ENCODE results near the gene POLE.

Gene POLE

DNA sequence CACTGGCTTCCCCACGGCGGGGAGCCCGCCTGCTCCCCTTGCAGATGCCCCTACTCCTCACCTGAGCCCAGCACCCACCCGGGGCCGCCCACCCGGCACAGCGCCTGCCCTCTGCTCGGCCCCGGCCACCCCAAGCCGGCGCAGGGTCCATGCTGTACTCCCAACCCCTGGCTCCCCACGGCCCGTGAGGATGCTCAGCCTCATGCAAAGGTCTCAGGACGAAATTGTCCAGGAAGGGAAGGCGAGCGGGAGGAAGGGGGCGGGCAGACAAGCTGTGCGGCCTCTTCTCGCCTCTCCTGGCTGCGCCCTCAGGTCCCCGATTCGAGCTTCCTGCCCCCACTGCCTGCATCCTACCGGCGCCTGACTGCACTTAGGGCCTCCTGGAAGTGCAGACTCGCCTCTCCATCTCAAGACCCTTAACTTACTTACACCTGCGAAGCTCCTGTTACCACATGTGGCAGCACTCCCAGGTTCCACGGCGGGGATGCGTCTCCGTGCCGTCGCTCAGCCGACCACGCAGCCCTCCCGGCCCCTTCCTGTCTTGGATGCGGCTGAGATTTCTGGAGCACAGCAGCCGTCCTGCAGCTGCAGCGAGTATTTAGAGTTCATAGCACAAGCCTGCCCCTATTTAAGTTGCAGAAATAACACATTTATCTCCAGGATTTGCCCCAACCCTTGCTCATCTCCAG is 94.7 kb downstream of the POLE start:
- Histone ChIP-seq H3K4me3 (ENCODE audit: low read depth in 1 of 2, low read length in 2 of 2) (no peak overlapping the region), H3K36me3 (ENCODE audit: insufficient read depth, low read length) (no peaks in the 10 kb centered on the region), H3K4me1 (ENCODE audit: insufficient read depth, low read length) (peaks cover 3% of the 10 kb centered on the region), H3K9ac (ENCODE audit: low read length) (no peak overlapping the region), H3K27me3 (ENCODE audit: control insufficient read depth in 1 of 2, insufficient read depth in 2 of 2, low read length in 2 of 2) (no peaks in the 10 kb centered on the region), H3K9me3 (ENCODE audit: low read length) (no peaks in the 10 kb centered on the region), H3K27ac (ENCODE audit: low read depth, low read length) (no peak overlapping the region)

DNA sequence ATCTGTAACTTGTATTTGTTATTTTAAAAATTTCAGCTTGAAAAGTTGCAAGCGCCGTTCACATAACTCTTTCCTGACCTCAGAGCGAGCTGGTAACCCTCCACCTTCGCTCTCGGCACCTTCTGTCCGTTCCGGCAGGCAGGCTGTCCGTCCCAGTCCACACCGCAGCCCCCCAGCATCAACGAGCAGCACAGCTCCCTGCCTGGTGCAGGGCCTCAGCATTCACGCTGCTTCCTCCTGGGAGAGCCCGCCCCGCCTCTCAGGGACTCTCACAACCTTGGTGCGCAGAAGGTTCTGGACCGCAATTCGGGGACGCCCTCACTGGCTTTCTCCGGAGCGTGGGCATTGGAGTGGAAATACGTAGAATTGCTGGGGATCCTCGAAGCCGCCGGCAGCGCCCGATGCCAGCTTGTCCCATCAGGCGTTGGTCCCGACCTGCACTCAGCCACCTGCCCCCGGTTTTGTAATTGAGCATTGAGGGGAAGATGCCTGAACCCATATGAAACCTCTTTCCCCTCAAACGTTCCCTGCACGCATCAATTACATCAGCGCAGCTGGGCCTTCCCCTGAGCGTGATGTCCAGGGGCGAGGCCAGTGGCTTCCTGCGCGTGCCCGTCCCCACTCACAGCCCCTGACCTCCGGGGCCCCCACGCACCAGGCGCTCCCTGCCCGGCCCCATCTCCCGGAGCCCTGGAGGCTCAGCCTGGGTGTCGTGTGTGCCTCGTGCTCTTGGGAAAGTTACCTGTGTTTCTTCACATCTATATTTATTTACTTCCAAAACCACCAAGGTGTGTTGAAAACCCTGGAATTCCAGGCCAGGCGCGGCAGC is 95.8 kb downstream of the POLE start:
- Histone ChIP-seq H3K4me3 (ENCODE audit: low read depth in 1 of 2, low read length in 2 of 2) (no peak overlapping the region), H3K27ac (ENCODE audit: low read depth, low read length) (no peak overlapping the region), H3K27me3 (ENCODE audit: control insufficient read depth in 1 of 2, insufficient read depth in 2 of 2, low read length in 2 of 2) (no peaks in the 10 kb centered on the region), H3K9ac (ENCODE audit: low read length) (no peak overlapping the region), H3K36me3 (ENCODE audit: insufficient read depth, low read length) (no peaks in the 10 kb centered on the region), H3K4me1 (ENCODE audit: insufficient read depth, low read length) (no peaks in the 10 kb centered on the region), H3K9me3 (ENCODE audit: low read length) (no peaks in the 10 kb centered on the region)

DNA sequence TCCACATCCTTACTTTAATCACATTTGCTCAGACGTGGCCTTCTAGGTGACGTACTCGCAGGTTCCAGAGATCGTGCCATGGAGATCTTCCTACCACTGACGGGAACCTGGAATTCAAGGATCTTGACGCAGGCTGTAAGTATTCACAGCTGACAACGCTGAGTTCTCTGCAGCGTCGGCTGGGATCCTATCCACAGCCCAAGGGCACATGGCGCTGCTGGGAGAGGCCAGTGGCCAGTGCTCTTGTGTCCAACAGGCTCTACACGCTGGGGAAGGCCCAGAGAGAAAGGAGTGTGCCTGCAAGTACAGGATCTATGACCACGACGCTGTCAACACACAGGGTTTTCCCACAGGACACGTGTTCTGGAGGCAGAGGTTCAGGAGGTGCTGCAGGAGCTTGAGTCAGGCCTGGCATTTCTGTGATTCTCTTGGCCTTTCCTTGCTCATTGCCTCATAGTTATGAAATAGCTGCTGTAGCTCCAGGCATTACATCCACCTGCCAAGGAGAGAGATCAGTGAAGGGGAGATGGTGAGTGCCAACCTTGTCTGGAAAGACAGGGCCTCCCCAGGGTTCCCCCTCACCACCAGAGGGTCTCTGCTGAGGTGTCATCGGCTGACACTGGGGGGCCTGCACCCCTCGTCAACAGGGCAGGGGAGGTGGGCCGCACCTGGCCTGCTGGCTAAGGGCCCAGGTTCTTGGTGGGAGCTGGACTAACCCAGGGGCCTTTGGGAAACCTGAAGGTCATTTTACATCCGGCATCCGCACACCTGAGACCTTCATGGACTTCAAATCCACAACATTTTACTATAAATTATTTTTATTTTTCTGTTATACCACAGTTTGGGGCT is 98.1 kb downstream of the POLE start:
- no peaks in the 10 kb centered on the region for H3K4me1 ChIP-seq (ENCODE audit: insufficient read depth, low read length)
- no peaks in the 10 kb centered on the region for H3K36me3 ChIP-seq (ENCODE audit: insufficient read depth, low read length)

DNA sequence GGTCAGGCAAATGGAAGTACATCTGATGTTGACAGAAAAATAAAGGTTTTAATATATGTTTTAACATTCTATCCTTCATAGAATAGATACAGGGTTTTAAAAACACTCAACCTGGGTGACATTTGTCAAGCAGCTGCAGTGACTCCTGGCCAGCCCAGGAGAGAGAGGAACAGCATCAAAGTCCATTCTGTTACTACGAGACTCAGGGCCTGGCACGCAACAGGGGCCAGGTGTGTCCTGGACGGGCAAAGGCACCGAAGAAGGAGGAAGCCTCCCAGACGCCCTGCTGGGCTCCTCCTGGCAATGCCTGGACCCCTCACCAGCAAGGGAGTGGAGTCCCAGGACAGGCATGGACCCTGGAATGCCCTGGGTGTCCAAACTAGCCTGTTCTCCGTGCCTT is 98.8 kb downstream of the POLE start:
- Histone ChIP-seq H3K4me1 (ENCODE audit: insufficient read depth, low read length) (no peaks in the 10 kb centered on the region), H3K27ac (ENCODE audit: low read depth, low read length) (no peak overlapping the region), H3K27me3 (ENCODE audit: control insufficient read depth in 1 of 2, insufficient read depth in 2 of 2, low read length in 2 of 2) (no peaks in the 10 kb centered on the region)

More for the DNA sequence above, 98.1 kb downstream of the POLE start:
- H3K27me3 ChIP-seq (ENCODE audit: control insufficient read depth in 1 of 2, insufficient read depth in 2 of 2, low read length in 2 of 2): no peaks in the 10 kb centered on the region
- H3K9ac ChIP-seq (ENCODE audit: low read length): no peak overlapping the region
- no peaks in the 10 kb centered on the region for H3K9me3 ChIP-seq (ENCODE audit: low read length)
- no peak overlapping the region for H3K27ac ChIP-seq (ENCODE audit: low read depth, low read length)
- H3K4me3 ChIP-seq (ENCODE audit: low read depth in 1 of 2, low read length in 2 of 2): no peak overlapping the region

DNA sequence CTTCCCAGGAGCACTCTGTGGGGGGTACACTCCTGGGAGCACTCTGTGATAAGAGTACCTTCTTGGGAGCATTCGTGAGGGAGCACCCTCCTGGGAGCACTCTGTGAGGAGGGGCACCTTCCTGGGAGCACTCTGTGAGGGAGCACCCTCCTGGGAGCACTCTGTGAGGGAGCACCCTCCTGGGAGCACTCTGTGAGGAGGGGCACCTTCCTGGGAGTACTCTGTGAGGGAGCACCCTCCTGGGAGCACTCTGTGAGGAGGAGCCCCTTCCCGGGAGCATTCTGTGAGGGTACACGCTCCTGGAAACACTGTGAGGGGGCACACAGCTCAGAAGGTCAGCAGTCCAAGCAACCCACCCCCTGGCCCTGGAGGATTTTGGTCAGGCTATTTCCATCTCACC is 99.4 kb downstream of the POLE start:
- no peaks in the 10 kb centered on the region for H3K9me3 ChIP-seq (ENCODE audit: low read length)
- no peak overlapping the region for H3K4me3 ChIP-seq (ENCODE audit: low read depth in 1 of 2, low read length in 2 of 2)
- H3K4me1 ChIP-seq (ENCODE audit: insufficient read depth, low read length): no peaks in the 10 kb centered on the region
- H3K27me3 ChIP-seq (ENCODE audit: control insufficient read depth in 1 of 2, insufficient read depth in 2 of 2, low read length in 2 of 2): no peaks in the 10 kb centered on the region
- no peak overlapping the region for H3K27ac ChIP-seq (ENCODE audit: low read depth, low read length)
- no peaks in the 10 kb centered on the region for H3K36me3 ChIP-seq (ENCODE audit: insufficient read depth, low read length)
- H3K9ac ChIP-seq (ENCODE audit: low read length): no peak overlapping the region

More for the DNA sequence above, 98.8 kb downstream of the POLE start:
- Histone ChIP-seq H3K4me3 (ENCODE audit: low read depth in 1 of 2, low read length in 2 of 2) (no peak overlapping the region), H3K9ac (ENCODE audit: low read length) (no peak overlapping the region), H3K36me3 (ENCODE audit: insufficient read depth, low read length) (no peaks in the 10 kb centered on the region), H3K9me3 (ENCODE audit: low read length) (no peaks in the 10 kb centered on the region)

DNA sequence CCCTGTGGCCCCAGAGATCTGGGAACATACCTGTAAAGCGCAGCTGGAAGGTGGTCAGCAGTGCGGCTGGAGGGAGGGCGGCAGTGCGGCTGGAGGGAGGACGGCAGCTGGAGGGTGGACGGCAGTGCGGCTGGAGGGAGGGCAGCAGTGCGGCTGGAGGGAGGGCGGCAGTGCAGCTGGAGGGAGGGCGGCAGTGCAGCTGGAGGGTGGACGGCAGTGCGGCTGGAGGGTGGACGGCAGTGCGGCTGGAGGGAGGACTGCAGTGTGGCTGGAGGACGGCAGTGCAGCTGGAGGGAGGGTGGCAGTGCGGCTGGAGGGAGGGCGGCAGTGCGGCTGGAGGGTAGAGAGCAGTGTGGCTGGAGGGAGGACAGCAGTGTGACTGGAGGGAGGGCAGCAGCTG is 100.2 kb downstream of the POLE start:
- Histone ChIP-seq H3K36me3 (ENCODE audit: insufficient read depth, low read length) (no peaks in the 10 kb centered on the region), H3K9me3 (ENCODE audit: low read length) (no peaks in the 10 kb centered on the region), H3K9ac (ENCODE audit: low read length) (no peak overlapping the region), H3K4me3 (ENCODE audit: low read depth in 1 of 2, low read length in 2 of 2) (no peak overlapping the region), H3K27ac (ENCODE audit: low read depth, low read length) (no peak overlapping the region), H3K4me1 (ENCODE audit: insufficient read depth, low read length) (no peaks in the 10 kb centered on the region), H3K27me3 (ENCODE audit: control insufficient read depth in 1 of 2, insufficient read depth in 2 of 2, low read length in 2 of 2) (no peaks in the 10 kb centered on the region)

DNA sequence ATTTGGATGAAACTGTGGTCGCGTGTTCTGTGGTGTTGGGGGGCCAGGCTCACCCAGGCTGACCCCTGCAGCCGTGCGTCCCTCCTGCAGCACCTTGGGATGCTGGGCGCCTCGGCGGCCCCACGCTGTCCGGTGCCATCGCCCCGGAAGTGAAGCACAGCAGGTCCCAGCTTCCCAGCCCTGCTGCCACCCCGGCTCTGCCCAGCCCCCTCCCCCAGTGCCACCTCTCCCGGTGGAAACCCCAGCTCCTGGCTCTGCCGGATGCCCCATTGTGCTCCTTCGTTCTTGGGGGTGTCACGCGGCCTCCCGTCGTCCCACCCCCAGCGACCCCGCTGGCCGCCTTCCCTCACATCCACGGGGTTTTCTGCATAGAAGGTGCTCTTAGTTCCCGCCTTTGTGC is 102.0 kb downstream of the POLE start:
- no peak overlapping the region for H3K9ac ChIP-seq (ENCODE audit: low read length)
- no peaks in the 10 kb centered on the region for H3K4me1 ChIP-seq (ENCODE audit: insufficient read depth, low read length)
- no peak overlapping the region for H3K27ac ChIP-seq (ENCODE audit: low read depth, low read length)
- no peak overlapping the region for H3K4me3 ChIP-seq (ENCODE audit: low read depth in 1 of 2, low read length in 2 of 2)
- no peaks in the 10 kb centered on the region for H3K27me3 ChIP-seq (ENCODE audit: control insufficient read depth in 1 of 2, insufficient read depth in 2 of 2, low read length in 2 of 2)
- H3K36me3 ChIP-seq (ENCODE audit: insufficient read depth, low read length): no peaks in the 10 kb centered on the region
- no peaks in the 10 kb centered on the region for H3K9me3 ChIP-seq (ENCODE audit: low read length)

DNA sequence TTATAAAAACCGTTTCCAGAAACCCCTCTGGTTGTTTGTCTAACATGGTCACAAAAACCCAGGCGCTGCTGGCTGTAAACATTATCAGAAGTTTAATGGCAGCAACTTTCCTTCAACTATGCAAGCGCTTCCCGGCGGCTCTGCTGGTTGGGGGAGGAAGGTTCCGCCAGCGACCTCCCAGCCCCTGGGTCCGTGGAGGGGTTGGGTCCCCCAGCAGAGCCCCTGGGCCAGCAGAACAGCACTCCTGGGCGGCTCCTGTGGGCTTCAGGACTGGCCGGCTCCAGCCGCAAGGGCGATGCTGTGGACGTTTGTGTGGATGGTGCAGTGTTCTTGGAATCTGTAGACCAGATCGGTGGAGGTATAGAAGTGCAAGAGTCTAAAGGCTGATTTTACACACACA is 102.7 kb downstream of the POLE start:
- H3K4me3 ChIP-seq (ENCODE audit: low read depth in 1 of 2, low read length in 2 of 2): no peak overlapping the region
- H3K27ac ChIP-seq (ENCODE audit: low read depth, low read length): no peak overlapping the region
- H3K4me1 ChIP-seq (ENCODE audit: insufficient read depth, low read length): no peaks in the 10 kb centered on the region
- H3K27me3 ChIP-seq (ENCODE audit: control insufficient read depth in 1 of 2, insufficient read depth in 2 of 2, low read length in 2 of 2): no peaks in the 10 kb centered on the region
- H3K9me3 ChIP-seq (ENCODE audit: low read length): no peaks in the 10 kb centered on the region
- peaks cover 1% of the 10 kb centered on the region for H3K36me3 ChIP-seq (ENCODE audit: insufficient read depth, low read length)
- H3K9ac ChIP-seq (ENCODE audit: low read length): no peak overlapping the region

DNA sequence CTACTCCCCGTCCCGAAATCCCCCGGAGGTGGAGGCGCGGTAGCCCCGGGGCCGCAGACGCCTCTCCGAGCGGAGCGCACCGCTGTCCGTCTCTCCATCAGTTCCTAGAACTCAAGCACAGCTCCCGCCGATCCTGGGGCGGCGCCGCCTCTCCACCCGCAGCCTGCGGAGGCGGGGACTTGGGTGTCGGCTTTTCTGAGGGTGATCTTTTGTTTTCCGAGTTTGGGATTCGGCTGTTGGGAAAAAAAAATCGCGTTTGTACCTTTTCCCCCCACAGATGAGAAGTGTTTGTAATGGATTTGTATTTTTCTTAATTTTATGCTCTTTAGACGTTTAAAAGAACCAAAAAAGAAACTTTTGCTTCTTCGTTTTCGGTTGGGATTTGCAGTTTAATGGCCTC is 103.4 kb downstream of the POLE start:
- no peaks in the 10 kb centered on the region for H3K4me1 ChIP-seq (ENCODE audit: insufficient read depth, low read length)
- no peaks in the 10 kb centered on the region for H3K9me3 ChIP-seq (ENCODE audit: low read length)
- H3K4me3 ChIP-seq (ENCODE audit: low read depth in 1 of 2, low read length in 2 of 2): no peak overlapping the region
- no peak overlapping the region for H3K9ac ChIP-seq (ENCODE audit: low read length)
- no peak overlapping the region for H3K27ac ChIP-seq (ENCODE audit: low read depth, low read length)
- H3K36me3 ChIP-seq (ENCODE audit: insufficient read depth, low read length): peaks cover 5% of the 10 kb centered on the region
- H3K27me3 ChIP-seq (ENCODE audit: control insufficient read depth in 1 of 2, insufficient read depth in 2 of 2, low read length in 2 of 2): no peaks in the 10 kb centered on the region

DNA sequence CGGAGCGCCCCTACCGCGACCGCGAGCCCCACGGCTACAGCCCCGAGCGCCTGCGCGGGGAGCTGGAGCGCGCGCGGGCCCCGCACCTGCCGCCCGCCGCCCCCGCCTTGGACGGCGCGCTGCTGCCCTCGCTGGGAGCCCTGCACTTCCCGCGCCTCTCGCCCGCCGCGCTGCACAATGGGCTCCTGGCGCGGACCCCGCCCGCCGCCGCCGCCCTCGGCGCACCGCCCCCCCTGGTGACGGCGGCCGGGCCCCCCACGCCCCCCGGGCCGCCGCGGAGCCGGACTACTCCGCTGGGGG is 103.8 kb downstream of the POLE start:
- Histone ChIP-seq H3K4me3 (ENCODE audit: low read depth in 1 of 2, low read length in 2 of 2) (no peak overlapping the region), H3K36me3 (ENCODE audit: insufficient read depth, low read length) (peaks cover 5% of the 10 kb centered on the region), H3K4me1 (ENCODE audit: insufficient read depth, low read length) (no peaks in the 10 kb centered on the region), H3K9me3 (ENCODE audit: low read length) (no peaks in the 10 kb centered on the region), H3K27ac (ENCODE audit: low read depth, low read length) (no peak overlapping the region), H3K27me3 (ENCODE audit: control insufficient read depth in 1 of 2, insufficient read depth in 2 of 2, low read length in 2 of 2) (no peaks in the 10 kb centered on the region), H3K9ac (ENCODE audit: low read length) (no peak overlapping the region)

DNA sequence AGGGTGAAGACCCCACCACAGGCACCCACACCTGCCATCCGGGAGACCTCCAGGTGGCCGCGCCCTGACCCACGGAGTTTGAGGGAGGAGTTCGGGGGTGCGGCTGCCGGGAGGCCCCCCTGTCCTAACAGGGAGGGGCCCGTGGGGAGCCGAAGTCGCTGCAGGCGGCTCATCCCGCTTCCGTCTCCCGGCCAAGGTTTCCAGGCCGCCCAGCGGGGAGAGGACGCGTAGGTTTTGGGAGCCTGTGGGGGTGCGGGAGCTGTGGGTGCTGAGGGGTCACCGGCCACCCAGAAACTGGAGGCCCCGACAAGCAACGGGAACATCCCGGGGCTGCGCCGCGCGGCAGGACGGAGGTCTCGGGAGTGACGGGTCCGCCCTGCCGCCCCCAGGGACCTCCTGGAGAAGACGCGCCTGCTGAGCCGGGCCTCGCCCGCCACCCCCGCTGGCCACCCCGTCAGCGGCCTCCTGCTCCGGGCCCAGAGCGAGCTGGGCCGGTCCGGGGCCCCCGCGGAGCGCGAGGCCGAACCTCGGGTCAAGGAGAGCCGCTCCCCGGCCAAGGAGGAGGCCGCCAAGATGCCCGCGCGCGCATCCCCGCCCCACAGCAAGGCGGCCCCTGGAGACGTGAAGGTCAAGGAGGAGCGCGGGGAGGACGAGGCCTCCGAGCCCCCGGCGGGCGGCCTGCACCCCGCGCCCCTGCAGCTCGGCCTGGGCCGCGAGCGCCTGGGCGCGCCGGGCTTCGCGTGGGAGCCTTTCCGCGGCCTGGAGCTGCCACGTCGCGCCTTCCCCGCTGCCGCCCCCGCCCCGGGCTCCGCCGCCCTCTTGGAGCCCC is 104.3 kb downstream of the POLE start:
- H3K9ac ChIP-seq (ENCODE audit: low read length): no peak overlapping the region
- peaks cover 11% of the 10 kb centered on the region for H3K36me3 ChIP-seq (ENCODE audit: insufficient read depth, low read length)
- H3K9me3 ChIP-seq (ENCODE audit: low read length): no peaks in the 10 kb centered on the region
- no peak overlapping the region for H3K27ac ChIP-seq (ENCODE audit: low read depth, low read length)
- no peaks in the 10 kb centered on the region for H3K27me3 ChIP-seq (ENCODE audit: control insufficient read depth in 1 of 2, insufficient read depth in 2 of 2, low read length in 2 of 2)
- no peak overlapping the region for H3K4me3 ChIP-seq (ENCODE audit: low read depth in 1 of 2, low read length in 2 of 2)
- H3K4me1 ChIP-seq (ENCODE audit: insufficient read depth, low read length): no peaks in the 10 kb centered on the region

Data from muscle layer of colon (tissue), 2 donors.